ENCODE data around the gene SOX6.

DNA sequence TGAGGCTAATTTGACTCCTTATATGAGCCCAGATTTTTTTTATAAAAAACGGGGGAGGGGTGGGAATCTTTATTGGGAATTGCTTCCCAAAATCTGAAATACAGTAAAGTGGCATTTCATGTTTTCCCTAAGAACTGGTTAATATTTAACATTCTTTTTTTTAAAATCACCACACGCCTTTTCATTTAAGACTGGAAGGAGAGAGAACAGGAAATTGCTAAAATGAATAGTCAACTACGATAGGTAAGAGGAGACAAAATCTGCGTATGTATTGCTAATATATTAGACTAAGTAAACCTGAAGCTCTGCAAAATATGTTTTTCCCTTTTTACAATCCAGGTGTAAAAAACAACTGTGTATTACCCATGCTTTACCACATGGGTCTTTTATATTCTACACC is 57.0 kb downstream of the SOX6 start:
- TF ChIP-seq POLR2AphosphoS5 (IDR thresholded peaks at IDR 0.05): no peak
- TF ChIP-seq POLR2A (IDR thresholded peaks at IDR 0.05): no peak
- TF ChIP-seq, protein P1, sequence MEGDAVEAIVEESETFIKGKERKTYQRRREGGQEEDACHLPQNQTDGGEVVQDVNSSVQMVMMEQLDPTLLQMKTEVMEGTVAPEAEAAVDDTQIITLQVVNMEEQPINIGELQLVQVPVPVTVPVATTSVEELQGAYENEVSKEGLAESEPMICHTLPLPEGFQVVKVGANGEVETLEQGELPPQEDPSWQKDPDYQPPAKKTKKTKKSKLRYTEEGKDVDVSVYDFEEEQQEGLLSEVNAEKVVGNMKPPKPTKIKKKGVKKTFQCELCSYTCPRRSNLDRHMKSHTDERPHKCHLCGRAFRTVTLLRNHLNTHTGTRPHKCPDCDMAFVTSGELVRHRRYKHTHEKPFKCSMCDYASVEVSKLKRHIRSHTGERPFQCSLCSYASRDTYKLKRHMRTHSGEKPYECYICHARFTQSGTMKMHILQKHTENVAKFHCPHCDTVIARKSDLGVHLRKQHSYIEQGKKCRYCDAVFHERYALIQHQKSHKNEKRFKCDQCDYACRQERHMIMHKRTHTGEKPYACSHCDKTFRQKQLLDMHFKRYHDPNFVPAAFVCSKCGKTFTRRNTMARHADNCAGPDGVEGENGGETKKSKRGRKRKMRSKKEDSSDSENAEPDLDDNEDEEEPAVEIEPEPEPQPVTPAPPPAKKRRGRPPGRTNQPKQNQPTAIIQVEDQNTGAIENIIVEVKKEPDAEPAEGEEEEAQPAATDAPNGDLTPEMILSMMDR (IDR thresholded peaks at IDR 0.05): no peak
- no peak for TF ChIP-seq EP300 (IDR thresholded peaks at IDR 0.05)
